ENCODE measurements around the gene LGALS12.
A peak's percentile ranks its signal among the peaks of the same experiment; 100 is the strongest.
"Not testable (repeated sequence)": the region's sequence is repeated elsewhere in the genome, so short reads cannot be mapped to it uniquely, and the experiment has no call there.

The LGALS12 gene

DNA sequence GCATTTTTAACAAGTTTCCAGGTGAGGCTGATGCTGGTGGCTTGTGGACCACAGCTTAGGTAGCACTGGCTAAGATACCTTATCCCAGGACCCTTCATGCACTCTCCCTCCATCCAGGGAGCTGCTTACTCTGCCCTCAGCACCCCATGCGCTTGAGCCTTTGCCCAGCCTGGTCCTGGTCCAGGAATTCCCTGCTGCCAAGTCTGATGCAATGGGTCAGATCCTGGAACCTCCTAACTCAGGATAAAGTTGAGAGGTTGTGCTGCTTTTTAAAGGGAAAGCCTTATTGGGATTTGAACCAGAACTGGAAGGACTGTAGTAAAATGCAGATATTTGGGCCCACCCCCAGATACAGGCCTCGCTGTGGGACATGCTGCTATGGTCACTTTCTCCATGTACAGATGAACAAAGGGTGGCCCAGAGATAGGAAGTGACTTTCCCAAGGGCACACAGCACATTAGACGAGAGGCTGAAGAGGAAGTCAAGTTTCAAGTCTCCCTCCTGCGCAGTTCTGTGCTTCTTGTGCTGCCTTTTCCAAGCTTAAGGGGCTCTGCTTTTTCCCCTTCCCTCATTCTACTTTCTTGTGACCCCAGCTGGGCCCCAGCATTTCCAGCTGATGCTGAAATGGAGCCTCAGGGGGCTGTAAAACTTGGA, 824 bp upstream of the LGALS12 start:
- DNase-seq (ENCODE audit: low spot score), result no peak

DNA sequence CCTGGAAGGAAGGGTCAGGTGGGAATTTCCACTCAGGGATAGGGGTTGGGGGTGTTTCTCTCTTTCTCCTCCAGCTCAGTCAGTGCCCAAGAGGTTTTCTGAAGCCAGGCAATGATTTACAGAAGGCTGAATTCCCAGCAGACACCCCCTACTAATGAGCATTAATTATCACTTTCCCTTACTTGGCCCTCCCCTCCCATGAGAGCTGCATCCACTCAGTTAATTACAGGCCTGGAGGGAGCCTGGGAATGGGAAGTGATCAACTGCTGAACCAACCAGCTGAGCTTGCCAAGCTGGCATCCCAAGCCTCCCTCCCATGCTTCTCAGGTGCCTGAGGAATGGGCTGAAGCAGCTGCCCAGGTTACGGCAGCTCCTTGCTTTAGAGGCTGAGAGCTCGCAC, 992 bp downstream of the LGALS12 start:
- DNase-seq (ENCODE audit: low spot score), result no peak

DNA sequence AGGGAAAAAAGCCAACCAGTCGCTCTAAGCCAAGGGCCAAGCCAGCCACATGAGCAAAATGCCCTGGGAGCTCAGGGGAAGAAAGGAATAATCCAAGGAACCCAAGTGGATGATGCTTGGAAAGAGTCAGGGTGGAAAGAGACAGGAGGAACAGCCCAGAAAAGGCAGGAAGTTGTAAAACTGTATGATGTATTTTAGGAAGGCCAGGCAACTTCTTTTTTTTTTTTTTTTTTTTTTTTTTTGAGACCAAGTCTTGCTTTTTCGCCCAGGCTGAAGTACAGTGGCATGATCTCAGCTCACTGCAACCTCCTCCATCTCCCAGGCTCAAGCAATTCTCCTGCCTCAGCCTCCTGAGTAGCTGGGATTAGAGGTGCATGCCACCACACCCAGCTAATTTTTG, 1.6 kb downstream of the LGALS12 start:
- no peak for DNase-seq (ENCODE audit: low spot score)

DNA sequence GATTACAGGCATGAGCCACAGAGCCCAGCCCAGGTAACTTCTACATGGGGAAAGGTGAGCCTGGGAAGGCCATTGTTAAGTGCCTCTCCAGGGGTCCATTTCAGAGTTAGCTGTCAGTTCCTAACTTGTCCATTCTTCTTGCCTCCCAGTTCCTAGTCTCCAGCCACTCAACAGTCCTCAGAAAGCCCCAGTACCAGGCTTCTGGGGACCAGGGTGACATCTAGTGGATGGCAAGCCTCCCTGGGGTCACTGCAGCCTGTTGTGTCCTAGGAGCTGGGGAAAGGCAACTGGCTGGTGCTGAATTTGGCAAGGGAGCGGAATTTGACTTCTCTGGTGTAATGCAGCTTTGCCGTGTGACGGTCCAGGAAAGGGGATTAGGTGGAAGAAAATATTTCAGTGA, 2.1 kb downstream of the LGALS12 start:
- peak; percentile 41 for DNase-seq (ENCODE audit: low spot score)

DNA sequence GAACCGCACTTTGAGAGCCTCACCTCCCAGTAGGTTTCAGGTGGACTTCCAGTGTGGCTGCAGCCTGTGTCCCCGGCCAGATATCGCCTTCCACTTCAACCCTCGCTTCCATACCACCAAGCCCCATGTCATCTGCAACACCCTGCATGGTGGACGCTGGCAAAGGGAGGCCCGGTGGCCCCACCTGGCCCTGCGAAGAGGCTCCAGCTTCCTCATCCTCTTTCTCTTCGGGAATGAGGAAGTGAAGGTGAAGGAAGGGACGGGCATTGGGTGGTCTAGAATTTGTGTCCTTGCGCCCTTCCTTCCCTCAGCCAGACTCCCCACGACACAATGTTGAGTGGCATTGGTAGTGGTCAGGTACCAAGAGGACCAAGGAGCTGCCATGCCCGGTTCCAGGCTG, 2.9 kb downstream of the LGALS12 start:
- DNase-seq (ENCODE audit: low spot score), result no peak

DNA sequence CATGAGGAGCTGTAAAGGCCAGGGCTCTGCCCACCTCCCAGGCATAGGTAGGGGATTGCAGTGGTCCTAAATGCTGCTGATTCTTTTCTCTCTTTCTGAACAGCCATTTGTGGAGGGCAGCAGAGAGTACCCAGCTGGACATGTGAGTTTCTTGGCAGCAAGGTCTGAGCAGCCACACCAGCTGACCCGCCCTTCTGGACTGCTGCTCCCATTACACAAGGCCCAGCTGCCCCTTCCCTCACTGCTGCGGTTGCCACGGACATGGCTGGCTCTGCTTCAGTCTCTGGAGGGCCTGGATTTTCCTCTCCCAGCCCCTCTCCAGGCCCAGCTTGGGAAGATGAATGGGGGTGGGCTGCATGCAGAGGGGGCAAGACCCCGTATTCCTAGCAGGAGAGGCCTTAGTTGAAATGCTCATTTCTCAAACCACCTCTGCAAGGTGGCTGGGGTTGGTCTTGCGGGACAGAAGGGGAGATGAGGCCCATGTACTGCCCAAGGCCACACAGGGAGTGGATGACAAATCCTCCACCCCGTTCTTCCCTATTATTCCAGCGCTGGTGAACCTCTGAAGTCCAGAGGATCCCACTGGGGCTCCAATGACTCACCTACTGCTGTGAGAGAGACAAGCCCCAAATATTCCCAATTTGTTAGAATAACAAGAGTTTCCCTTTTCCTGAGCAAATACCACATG, 4.6 kb downstream of the LGALS12 start:
- DNase-seq (ENCODE audit: low spot score), result no peak

DNA sequence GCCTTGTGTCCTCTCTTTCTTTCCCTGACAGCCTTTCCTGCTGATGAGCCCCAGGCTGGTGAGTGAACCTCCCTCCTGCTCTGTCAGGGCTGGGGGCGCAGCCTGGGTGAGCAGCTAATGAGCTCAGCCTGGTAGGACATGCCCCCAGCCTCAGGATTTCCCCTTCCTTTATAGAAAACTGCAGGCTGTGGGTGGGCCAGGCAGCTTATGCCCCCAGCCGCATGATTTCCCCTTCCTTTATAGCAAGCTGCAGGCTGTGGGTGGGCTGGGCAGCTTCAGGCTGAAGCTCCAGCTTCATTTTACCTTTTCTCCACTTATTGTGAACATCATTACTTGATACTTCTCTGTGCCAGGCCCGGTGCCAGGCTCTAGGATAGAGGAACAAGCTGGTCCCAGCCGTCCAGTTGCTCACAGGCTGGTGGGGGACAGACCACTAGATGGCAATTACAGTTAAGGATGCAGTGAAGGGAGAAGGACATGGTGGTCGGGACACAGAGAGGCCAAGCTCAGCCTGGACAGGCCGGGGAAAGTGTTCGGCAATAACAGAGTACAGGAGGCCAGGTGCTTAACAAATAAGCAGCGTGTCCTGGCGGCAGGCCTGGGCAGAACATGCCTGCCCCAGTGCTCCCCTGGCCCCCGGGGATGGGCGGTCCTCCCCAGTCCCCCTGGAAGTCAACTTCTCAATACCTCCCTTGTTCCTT, 5.3 kb downstream of the LGALS12 start:
- DNase-seq (ENCODE audit: low spot score), result no peak

DNA sequence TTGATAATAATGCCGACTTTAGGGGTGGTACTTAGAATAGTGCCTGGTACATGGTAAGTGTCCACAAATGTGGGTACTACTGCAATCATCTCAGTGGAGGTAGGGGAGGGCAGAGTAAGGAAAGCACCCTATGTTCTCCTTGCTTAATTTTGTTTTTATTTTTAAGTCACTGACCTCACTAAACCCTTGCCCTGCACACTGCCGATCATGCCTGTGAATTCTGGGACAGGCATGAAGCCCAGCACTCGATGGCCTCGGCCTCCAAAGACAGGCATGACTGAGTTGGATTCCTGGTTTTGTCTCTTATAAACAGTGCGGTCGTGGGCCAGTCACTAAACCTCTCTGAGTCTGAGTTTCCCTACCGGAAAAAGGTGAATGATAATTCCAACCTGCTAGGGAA, 6.9 kb downstream of the LGALS12 start:
- DNase-seq (ENCODE audit: low spot score), result no peak

DNA sequence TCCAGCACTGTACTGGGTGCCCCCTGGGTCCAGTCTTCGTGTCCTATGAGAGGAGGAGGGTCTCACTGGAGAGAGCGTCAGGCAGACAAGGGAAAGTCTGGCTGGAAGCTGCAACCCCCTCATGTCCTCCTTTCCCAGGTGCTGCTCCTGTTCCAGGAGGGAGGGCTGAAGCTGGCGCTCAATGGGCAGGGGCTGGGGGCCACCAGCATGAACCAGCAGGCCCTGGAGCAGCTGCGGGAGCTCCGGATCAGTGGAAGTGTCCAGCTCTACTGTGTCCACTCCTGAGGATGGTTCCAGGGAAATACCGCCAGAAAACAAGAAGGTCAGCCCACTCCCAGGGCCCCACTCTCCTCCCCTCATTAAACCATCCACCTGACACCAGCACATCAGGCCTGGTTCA, 10.2 kb downstream of the LGALS12 start:
- no peak for DNase-seq (ENCODE audit: low spot score)

DNA sequence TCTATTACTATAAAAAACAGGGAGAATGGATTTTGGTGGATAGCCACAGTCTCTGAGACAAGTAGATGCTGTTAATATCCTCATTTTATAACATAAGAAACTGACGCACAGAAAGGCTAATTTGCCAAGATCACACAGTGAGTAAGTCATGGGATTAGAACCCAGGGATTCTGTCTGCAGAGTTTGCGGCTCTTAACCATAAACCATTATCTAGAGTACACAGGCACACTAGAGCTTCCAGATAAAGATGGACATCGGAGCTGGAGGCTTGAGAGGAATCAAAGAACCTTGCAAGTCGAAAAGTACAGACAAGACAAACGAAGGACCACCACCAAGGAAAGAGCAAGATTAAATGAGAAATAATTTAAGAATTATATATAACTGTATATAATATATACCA, 11.3 kb downstream of the LGALS12 start:
- no peak for DNase-seq (ENCODE audit: low spot score)

DNA sequence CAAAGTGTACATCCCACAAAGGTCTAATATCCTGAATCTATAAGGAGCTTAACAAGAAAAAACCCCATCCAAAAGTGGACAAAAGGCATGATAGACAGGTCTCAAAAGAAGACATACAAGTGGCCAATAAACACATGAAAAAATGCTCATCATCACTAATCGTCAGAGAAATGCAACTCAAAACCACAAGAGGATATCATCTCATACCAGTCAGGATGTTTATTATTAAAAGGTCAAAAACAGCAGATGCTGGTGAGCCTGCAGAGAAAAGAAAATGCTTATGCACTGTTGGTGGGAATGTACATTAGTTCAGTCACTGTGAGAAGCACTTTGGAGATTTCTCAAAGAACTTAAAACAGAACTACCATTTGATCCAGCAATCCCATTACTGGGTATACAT, 12.7 kb downstream of the LGALS12 start:
- no peak for DNase-seq (ENCODE audit: low spot score)

DNA sequence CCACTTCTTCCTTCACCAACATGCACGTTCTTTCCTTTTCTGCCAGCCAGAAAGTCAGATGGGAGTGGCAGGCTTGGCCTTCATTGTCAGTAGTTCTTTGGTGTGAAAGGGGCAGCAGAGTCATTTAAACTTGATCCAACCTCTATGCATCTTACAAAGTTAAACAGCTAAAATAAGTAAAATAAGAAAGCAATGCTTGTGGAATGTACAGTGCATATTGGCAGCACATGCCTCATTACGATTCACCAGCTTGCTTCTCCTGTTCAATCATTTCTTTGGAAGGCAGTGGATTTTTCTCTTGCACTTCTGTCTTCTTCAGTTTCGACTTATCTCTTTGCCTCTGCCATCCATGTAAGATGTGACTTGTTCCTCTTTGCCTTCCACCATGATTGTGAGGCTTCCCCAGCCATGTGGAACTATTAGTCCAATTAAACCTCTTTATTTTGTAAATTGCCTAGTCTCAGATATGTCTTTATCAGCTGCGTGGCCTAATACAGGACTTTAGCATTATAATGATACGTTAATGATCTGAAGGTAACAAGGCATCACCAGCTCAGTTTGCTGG, 14.8 kb downstream of the LGALS12 start:
- DNase-seq (ENCODE audit: low spot score), result no peak

DNA sequence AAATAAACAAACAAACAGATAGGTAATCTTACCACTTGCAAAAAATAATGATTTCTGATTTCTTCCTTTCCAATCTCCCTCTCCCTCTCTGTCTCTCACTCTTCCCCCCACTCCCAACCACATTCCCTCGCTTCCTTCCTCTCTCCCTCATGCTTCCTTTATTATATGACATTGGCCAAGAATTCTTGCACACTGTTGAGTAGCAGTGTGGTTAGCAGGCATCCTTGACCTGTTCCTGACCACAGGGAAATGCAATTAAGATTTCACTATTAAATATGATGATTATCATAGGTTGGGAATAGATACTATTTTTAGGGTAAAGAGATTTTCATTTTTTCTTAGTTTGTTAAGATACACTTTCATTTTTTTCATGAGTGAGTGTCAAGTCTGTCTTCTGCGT, 16.0 kb downstream of the LGALS12 start:
- DNase-seq (ENCODE audit: low spot score), result no peak

DNA sequence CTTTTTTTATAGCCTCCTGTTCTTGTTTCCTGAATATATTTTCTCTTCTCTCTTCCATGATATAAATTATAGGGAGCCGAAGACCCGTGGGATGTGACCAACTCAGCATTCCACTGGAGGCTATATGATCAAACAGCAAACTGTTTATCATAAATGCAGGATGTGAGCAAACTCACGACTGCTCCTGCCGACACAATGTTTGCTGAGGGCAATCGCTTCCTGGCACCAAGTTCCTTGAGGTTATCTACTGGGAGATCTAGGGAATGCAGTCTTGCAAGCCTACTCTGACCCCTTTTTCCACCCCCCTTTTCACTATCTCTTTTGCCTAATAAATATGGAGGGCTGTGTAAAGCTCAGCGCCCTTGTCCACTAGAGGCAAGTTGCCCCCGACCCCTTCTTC, 17.3 kb downstream of the LGALS12 start:
- no peak for DNase-seq (ENCODE audit: low spot score)

DNA sequence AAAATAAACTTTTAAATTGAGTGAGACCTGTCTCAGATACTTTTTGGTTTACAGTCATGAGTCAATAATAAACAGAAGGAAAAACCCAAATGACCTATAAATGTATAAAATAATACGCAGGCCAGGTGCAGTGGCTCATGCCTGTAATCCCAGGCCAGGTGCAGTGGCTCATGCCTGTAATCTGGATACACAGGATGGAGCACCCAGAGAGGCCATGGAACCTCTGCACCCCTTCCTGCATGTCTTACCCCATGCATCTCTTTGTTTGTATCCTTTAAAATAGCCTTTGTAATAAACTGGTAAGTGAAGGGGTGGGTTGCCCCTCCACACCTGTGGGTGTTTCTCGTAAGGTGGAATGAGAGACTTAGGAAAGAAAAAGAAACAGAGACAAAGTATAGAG, 21.8 kb downstream of the LGALS12 start:
- DNase-seq (ENCODE audit: low spot score), result no peak

DNA sequence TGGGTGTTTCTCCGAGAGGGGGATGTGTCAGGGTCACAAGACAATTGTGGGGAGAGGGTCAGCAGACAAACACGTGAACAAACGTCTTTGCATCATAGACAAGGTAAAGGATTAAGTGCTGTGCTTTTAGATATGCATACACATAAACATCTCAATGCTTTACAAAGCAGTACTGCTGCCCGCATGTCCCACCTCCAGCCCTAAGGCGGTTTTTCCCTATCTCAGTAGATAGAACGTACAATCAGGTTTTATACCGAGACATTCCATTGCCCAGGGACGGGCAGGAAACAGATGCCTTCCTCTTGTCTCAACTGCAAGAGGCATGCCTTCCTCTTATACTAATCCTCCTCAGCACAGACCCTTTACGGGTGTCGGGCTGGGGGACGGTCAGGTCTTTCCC, 22.3 kb downstream of the LGALS12 start:
- not testable (repeated sequence) for DNase-seq (ENCODE audit: low spot score)

DNA sequence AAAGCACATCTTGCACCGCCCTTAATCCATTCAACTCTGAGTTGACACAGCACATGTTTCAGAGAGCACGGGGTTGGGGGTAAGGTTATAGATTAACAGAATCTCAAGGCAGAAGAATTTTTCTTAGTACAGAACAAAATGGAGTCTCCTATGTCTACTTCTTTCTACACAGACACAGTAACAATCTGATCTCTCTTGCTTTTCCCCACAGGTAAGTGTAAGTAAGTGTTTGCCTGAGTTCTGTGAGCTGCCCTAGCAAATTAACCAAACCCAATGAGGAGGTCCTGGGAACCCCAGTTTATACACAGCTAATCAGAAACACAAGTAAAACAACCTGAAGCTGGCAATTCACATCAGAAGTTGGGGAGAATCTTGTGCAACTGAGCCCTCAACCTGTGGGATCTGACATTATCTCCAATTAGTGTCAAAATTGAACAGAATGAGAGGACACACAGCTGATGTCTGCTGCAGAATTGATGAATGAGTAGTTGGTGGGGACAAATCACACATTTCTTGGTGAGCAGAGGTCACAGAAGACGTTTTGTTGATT, 22.9 kb downstream of the LGALS12 start:
- DNase-seq (ENCODE audit: low spot score), result not testable (repeated sequence)

DNA sequence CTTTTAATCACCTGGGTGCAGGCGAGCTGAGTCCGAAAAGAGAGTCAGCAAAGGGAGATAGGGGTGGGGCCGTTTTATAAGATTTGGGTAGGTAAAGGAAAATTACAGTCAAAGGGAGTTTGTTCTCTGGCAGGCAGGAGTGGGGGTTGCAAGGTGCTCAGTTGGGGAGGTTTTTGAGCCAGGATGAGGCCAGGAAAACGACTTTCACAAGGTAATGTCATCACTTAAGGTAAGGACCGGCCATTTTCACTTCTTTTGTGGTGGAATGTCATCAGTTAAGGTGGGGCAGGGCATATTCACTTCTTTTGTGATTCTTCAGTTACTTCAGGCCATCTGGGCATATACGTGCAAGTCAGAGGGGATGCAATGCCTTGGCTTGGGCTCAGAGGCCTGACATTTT, 23.5 kb downstream of the LGALS12 start:
- DNase-seq (ENCODE audit: low spot score), result not testable (repeated sequence)

DNA sequence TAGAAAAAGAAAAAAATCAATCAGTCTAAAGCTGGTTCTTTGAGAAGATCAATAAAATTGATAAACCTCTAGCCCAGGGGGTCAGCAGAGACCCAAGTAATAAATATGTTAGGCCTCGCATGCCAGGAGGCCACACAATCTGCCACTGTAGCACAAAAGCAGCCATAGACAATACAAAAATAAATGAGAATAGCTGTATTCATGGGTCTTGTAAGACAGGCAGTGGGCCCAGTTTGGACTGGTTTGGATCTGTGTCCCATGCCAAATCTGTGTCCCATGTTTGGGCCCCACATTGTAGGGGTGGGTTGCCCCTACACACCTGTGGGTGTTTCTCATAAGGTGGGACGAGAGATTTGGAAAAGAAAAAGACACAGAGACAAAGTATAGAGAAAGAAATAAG, 24.1 kb downstream of the LGALS12 start:
- no peak for DNase-seq (ENCODE audit: low spot score)

DNA sequence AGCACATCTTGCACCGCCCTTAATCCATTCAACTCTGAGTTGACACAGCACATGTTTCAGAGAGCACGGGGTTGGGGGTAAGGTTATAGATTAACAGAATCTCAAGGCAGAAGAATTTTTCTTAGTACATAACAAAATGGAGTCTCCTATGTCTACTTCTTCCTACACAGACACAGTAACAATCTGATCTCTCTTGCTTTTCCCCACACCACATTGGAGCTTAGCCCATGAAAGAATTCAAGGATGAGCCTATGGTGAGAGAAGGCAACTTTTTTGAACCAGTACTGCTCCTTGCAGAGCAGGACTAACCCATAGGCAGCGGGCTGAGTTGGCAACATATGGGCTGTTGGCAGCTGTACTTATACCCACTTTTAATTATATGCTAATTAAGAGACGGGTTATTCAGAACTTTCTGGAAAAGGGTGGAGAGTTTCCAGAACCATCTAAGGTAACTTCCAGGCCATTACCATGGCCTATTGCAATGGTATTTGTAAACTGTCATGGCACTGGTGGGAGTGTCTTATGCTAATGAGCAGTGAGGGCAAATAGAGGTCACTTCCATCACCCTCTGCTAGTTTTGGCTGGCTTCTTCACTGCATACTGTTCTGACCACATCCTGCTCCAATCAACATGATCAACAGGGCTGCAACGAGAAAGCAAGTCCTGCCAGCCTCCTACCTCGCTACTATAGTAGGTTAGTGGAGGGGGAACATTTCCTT, 25.3 kb downstream of the LGALS12 start:
- DNase-seq (ENCODE audit: low spot score), result peak; percentile 21

DNA sequence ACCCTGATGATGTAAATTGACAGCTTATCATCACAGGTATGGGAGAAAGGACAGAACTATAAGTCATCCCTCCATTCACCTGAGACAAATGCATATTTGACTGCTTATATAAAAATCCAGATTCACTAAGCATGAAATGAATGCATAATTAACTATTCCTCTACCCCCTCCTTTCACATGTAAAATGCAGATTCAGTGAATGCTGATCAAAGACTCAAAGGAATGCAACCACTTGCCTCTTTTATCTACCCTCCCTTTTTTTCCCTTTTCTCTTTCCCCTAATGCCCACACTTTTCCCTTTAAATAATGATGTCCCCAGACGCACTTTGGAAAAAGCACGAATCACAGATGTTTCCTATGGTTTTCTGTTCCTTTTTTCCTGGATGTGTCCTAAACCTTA, 26.2 kb downstream of the LGALS12 start:
- DNase-seq (ENCODE audit: low spot score), result no peak

DNA sequence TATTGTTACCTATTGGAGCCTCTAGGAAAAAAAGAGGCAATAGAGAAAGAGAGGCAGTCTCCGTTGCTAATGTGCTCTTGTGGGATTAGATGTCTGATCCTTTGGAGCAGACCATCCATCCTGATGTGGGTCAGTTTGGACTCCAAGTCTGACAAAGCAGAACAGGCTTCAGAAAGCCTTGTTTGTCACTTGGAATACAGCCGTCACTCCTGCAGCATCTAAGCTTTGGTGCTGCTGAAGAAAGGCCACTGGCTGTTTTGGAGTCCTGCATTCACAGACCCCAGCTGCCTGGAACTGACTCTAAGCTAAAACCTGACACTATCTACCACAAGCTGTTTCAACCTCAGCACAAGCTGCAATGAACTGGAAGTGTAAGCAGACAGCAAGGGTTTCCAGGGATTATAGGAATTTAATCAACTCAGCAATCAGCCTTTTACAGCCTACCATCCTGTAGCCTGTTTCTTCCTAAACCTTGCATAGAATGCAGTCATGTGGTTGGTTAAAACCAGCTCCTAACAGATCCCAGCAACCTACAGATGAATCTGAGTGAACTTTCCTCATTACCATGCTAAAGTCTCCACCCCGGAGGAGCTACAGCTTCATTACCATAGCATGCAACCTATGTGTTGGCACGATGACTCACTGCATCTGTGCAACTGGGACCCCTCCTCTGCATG, 27.1 kb downstream of the LGALS12 start:
- DNase-seq (ENCODE audit: low spot score), result no peak
